ENCODE data around the gene COX7A1.
"Not testable (repeated sequence)": the region's sequence is repeated elsewhere in the genome, so short reads cannot be mapped to it uniquely, and the experiment has no call there.

The COX7A1 gene

GRCh38 chr19:36141039-36141927 is 11.0 kb downstream of the COX7A1 start:
- DNase-seq: peak; percentile 94

- peak; percentile 91 for DNase-seq
These were observed 11.8 kb downstream of the COX7A1 start for GRCh38 chr19:36140304-36141038.

- DNase-seq: peak; percentile 100
These were observed 12.6 kb downstream of the COX7A1 start, which contains the start of gene CAPNS1 for GRCh38 chr19:36139473-36140303. TSS of gene CAPNS1 (plus strand) at chr19:36140066. CDS start at chr19:36141012, 946 bp downstream.

- DNase-seq: no peak
These were observed 13.2 kb downstream of the COX7A1 start for GRCh38 chr19:36139120-36139472.

- no peak for DNase-seq
These were observed 15.1 kb downstream of the COX7A1 start for GRCh38 chr19:36136964-36137686.

GRCh38 chr19:36134867-36135266 is 17.4 kb downstream of the COX7A1 start:
- DNase-seq: not testable (repeated sequence)

- not testable (repeated sequence) for DNase-seq
These were observed 21.0 kb downstream of the COX7A1 start for GRCh38 chr19:36131221-36131620.

- DNase-seq: peak; percentile 73
These were observed 23.9 kb downstream of the COX7A1 start for GRCh38 chr19:36128392-36128736.

- no peak for DNase-seq
These were observed 26.7 kb downstream of the COX7A1 start for GRCh38 chr19:36125557-36125956.

- no peak for DNase-seq
These were observed 30.6 kb downstream of the COX7A1 start for GRCh38 chr19:36121486-36122124.

- no peak for DNase-seq
These were observed 31.3 kb downstream of the COX7A1 start for GRCh38 chr19:36120984-36121358.

GRCh38 chr19:36120092-36120983 is 31.9 kb downstream of the COX7A1 start:
- DNase-seq: no peak

- DNase-seq: no peak
These were observed 36.0 kb downstream of the COX7A1 start for GRCh38 chr19:36116344-36116637.

GRCh38 chr19:36115453-36116343 is 36.5 kb downstream of the COX7A1 start, which contains the start of gene TBCB:
TSS of gene TBCB (plus strand) at chr19:36115468. CDS start at chr19:36115561, 93 bp downstream.
- DNase-seq: peak; percentile 76

- DNase-seq: peak; percentile 100
These were observed 37.4 kb downstream of the COX7A1 start, which contains the start of gene POLR2I for GRCh38 chr19:36114721-36115452. TSS of gene POLR2I (minus strand) at chr19:36114875. CDS start at chr19:36114856, 19 bp downstream.

GRCh38 chr19:36113894-36114720 is 38.1 kb downstream of the COX7A1 start:
- DNase-seq: peak; percentile 26

- no peak for DNase-seq
These were observed 38.8 kb downstream of the COX7A1 start for GRCh38 chr19:36113425-36113824.

- DNase-seq: no peak
These were observed 39.6 kb downstream of the COX7A1 start for GRCh38 chr19:36112678-36113077.
